SH-SY5Y (cell line): ENCODE data around the gene S100P.

Experiments
- GATA2 ChIP-seq: IDR thresholded peaks from 2 replicates; pipeline ENCODE4 v1.6.1; 2011; ENCODE audit warnings: mild to moderate bottlenecking, low read depth, low read length
- GATA3 ChIP-seq: IDR thresholded peaks from 2 replicates; pipeline ENCODE4 v1.6.1; 2011; ENCODE audit warnings: low read depth, mild to moderate bottlenecking, low read length, moderate library complexity

- TF ChIP-seq GATA3: no peak
- TF ChIP-seq GATA2: no peak
Observed at GRCh38 chr4:6716958-6717655, 23.4 kb downstream of the S100P start.
